ENCODE measurements around the gene PRKN.

DNA sequence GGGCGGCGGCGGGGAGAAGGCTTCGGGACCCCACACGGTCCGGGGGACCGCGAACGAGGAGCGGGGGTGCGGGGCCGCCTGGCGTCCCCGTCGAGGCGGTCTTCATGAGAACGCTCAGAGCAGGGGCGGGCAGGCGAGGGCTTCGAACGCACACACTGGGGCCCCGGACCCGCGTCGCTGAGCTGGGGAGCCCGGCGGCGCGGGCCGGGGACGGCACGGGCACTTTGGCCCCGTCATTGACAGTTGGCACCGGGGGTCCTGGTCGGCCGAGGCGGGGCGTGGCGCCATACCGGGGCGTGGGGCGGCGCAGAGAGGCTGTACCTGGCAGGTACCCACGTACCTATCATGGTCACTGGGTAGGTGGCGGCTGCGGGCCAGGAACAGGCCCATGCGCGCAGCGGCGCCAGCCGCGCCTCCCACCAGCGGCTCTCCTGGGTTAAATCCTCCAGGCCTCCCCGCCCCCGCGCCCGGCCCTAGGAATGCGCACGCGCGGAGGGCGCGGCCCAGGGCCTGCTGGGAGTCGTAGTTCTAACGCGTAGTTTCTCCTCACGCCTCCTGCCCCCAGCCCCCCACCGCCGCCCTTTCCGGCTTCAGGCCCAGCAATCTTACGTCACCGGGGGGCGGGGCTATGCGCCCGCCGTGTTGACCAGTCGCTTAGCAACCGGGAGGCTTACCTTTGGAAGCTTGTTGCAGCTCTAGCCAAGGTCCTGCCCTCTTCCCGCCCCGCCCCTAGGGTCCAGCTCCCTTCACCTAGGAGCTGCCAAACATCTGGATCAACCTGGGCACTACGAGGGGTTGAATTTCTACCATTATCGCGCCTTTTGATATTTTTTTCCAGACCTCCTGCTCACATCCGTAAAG lies at the start of gene PRKN, which contains the start of gene PACRG:
- TF ChIP-seq, protein P1, sequence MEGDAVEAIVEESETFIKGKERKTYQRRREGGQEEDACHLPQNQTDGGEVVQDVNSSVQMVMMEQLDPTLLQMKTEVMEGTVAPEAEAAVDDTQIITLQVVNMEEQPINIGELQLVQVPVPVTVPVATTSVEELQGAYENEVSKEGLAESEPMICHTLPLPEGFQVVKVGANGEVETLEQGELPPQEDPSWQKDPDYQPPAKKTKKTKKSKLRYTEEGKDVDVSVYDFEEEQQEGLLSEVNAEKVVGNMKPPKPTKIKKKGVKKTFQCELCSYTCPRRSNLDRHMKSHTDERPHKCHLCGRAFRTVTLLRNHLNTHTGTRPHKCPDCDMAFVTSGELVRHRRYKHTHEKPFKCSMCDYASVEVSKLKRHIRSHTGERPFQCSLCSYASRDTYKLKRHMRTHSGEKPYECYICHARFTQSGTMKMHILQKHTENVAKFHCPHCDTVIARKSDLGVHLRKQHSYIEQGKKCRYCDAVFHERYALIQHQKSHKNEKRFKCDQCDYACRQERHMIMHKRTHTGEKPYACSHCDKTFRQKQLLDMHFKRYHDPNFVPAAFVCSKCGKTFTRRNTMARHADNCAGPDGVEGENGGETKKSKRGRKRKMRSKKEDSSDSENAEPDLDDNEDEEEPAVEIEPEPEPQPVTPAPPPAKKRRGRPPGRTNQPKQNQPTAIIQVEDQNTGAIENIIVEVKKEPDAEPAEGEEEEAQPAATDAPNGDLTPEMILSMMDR (IDR thresholded peaks at IDR 0.05) = no peak
- TF ChIP-seq POLR2A (IDR thresholded peaks at IDR 0.05) = no peak
